AG10803 (cell line): ENCODE measurements around the gene CALU.

Experiments used
- DNase-seq: peaks from one replicate; pipeline ENCODE4 v3.0.0; 2010; ENCODE audit warnings: low read depth
- H3K4me3 ChIP-seq: 2 replicates; pipeline ENCODE4 v1.5.1; 2011; ENCODE audit warnings: mild to moderate bottlenecking, low read length, control low read depth
- CTCF ChIP-seq: conservative IDR thresholded peaks from 2 replicates; pipeline ENCODE4 v1.5.1; 2011; ENCODE audit warnings: mild to moderate bottlenecking, low read length, control low read depth, inconsistent platforms

Gene CALU

GRCh38 chr7:128801003-128801402 lies 61.8 kb downstream of the CALU start:
- TF ChIP-seq CTCF = no peak
- no peak overlapping the region for H3K4me3 ChIP-seq
- DNase-seq = no peak

- H3K4me3 ChIP-seq = no peak overlapping the region
- no peak for TF ChIP-seq CTCF
- no peak for DNase-seq
These were observed 62.7 kb downstream of the CALU start for GRCh38 chr7:128801667-128802418.

- DNase-seq = no peak
- no peak for TF ChIP-seq CTCF
- H3K4me3 ChIP-seq = no peak overlapping the region
These were observed 65.3 kb downstream of the CALU start for GRCh38 chr7:128804484-128804883.

- no peak for DNase-seq
- no peak overlapping the region for H3K4me3 ChIP-seq
- no peak for TF ChIP-seq CTCF
These were observed 66.1 kb downstream of the CALU start for GRCh38 chr7:128805225-128805624.

- no peak overlapping the region for H3K4me3 ChIP-seq
- TF ChIP-seq CTCF = no peak
- DNase-seq = no peak
These were observed 68.0 kb downstream of the CALU start for GRCh38 chr7:128807191-128807590.

- no peak overlapping the region for H3K4me3 ChIP-seq
These were observed 70.2 kb downstream of the CALU start for GRCh38 chr7:128809363-128809762.

More at GRCh38 chr7:128809363-128809762, 70.2 kb downstream of the CALU start:
- TF ChIP-seq CTCF = no peak
- no peak for DNase-seq
